ENCODE results near the gene GLDC. TPM values are rescaled to one million over a fixed set of nuclear protein-coding genes. Genes with fewer than 3 reads are reported as not detected.

Gene GLDC
- total RNA-seq, 1 donor from 2014 or later: 0.25 TPM

- H3K27ac Mint-ChIP-seq (ENCODE audit: unreplicated experiment): no peak overlapping the region
- DNase-seq (ENCODE audit: low spot score): no peak
- H3K36me3 Mint-ChIP-seq (ENCODE audit: low read depth): peaks cover 16% of the 10 kb centered on the region
- peaks cover 24% of the 10 kb centered on the region for H3K4me1 Mint-ChIP-seq (ENCODE audit: low read depth)
- H3K9me3 Mint-ChIP-seq (ENCODE audit: low read depth): no peaks in the 10 kb centered on the region
- no peak overlapping the region for H3K4me3 Mint-ChIP-seq (ENCODE audit: unreplicated experiment)
- H3K27me3 Mint-ChIP-seq (ENCODE audit: low read depth): no peaks in the 10 kb centered on the region
- peak; percentile 28 for TF ChIP-seq CTCF (IDR thresholded peaks at IDR 0.05)
Observed at GRCh38 chr9:6495466-6495865, 150.1 kb downstream of the GLDC start.

DNA sequence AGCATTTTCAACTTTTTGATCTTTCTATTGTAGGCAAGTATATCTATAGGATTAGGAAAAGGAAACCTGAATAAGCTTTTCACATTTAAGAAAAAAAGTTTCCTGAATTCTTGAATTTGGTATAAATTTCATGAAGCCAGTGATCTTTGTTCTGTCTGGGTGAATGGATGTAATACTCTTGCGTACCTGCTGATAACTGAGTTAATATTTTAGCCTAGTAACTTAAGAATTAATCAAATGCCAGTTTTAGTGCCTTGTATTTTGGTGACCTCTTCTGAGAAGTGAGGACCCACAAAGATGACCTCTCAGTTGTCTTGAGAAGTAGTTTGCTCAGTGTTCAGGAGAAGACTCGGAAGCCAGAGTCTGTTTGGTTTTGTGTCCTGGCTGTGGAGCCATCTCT lies 154.7 kb downstream of the GLDC start:
- no peak for TF ChIP-seq CTCF (IDR thresholded peaks at IDR 0.05)
- Mint-ChIP-seq H3K27me3 (ENCODE audit: low read depth) (no peaks in the 10 kb centered on the region), H3K36me3 (ENCODE audit: low read depth) (peaks cover 19% of the 10 kb centered on the region), H3K4me3 (ENCODE audit: unreplicated experiment) (no peak overlapping the region), H3K9me3 (ENCODE audit: low read depth) (no peaks in the 10 kb centered on the region), H3K27ac (ENCODE audit: unreplicated experiment) (no peak overlapping the region), H3K4me1 (ENCODE audit: low read depth) (peaks cover 10% of the 10 kb centered on the region)
- no peak for DNase-seq (ENCODE audit: low spot score)

- Mint-ChIP-seq H3K27ac (ENCODE audit: unreplicated experiment) (no peak overlapping the region), H3K4me3 (ENCODE audit: unreplicated experiment) (no peak overlapping the region), H3K27me3 (ENCODE audit: low read depth) (no peaks in the 10 kb centered on the region), H3K4me1 (ENCODE audit: low read depth) (peaks cover 7% of the 10 kb centered on the region), H3K36me3 (ENCODE audit: low read depth) (peaks cover 20% of the 10 kb centered on the region), H3K9me3 (ENCODE audit: low read depth) (no peaks in the 10 kb centered on the region)
- DNase-seq (ENCODE audit: low spot score): no peak
- no peak for TF ChIP-seq CTCF (IDR thresholded peaks at IDR 0.05)
Observed at GRCh38 chr9:6489099-6489498, 156.4 kb downstream of the GLDC start.

- no peak overlapping the region for H3K27ac Mint-ChIP-seq (ENCODE audit: unreplicated experiment)
Observed at GRCh38 chr9:6488395-6488794, 157.1 kb downstream of the GLDC start.

GRCh38 chr9:6484210-6484609 lies 161.3 kb downstream of the GLDC start:
- Mint-ChIP-seq H3K27ac (ENCODE audit: unreplicated experiment) (peak overlapping the region; percentile 17), H3K36me3 (ENCODE audit: low read depth) (peaks cover 19% of the 10 kb centered on the region), H3K4me1 (ENCODE audit: low read depth) (no peaks in the 10 kb centered on the region), H3K4me3 (ENCODE audit: unreplicated experiment) (no peak overlapping the region), H3K27me3 (ENCODE audit: low read depth) (no peaks in the 10 kb centered on the region), H3K9me3 (ENCODE audit: low read depth) (no peaks in the 10 kb centered on the region)
- DNase-seq (ENCODE audit: low spot score): no peak
- TF ChIP-seq CTCF (IDR thresholded peaks at IDR 0.05): no peak

More at GRCh38 chr9:6488395-6488794, 157.1 kb downstream of the GLDC start:
- peaks cover 20% of the 10 kb centered on the region for H3K36me3 Mint-ChIP-seq (ENCODE audit: low read depth)
- H3K9me3 Mint-ChIP-seq (ENCODE audit: low read depth): no peaks in the 10 kb centered on the region
- H3K4me3 Mint-ChIP-seq (ENCODE audit: unreplicated experiment): no peak overlapping the region
- no peaks in the 10 kb centered on the region for H3K27me3 Mint-ChIP-seq (ENCODE audit: low read depth)
- TF ChIP-seq CTCF (IDR thresholded peaks at IDR 0.05): no peak
- peaks cover 7% of the 10 kb centered on the region for H3K4me1 Mint-ChIP-seq (ENCODE audit: low read depth)
- no peak for DNase-seq (ENCODE audit: low spot score)

Other genes with a start within 250 kb of the GLDC start
- 43.5 to 46.6 TPM (median 45.2 TPM) in 3 replicates for gene UHRF2, start 232.5 kb downstream of the GLDC start, total RNA-seq
- gene KDM4C, start 112.2 kb upstream of the GLDC start, total RNA-seq: 18.1 to 24.3 TPM (median 21.5 TPM) in 3 replicates

Data from chondrocyte (in vitro differentiated cells).